H1 (cell line): ENCODE measurements around the gene CCDC127. TPM values are rescaled to one million over a fixed set of nuclear protein-coding genes. Genes with fewer than 3 reads are reported as not detected.

ENCODE experiments used
- CTCF ChIA-PET: fragments of 300-600 bp; sonication (Branson Sonifier 250); formaldehyde crosslinking; loops from one replicate; lab custom pipeline; 2021; ENCODE audit not compliant: partially characterized antibody; lab: Charles Lee
- POLR2A ChIA-PET: fragments of 300-600 bp; sonication (Branson Sonifier 250); formaldehyde crosslinking; loops from one replicate; lab custom pipeline; 2021; ENCODE audit warnings: inconsistent platforms; ENCODE audit not compliant: partially characterized antibody; lab: Charles Lee
- DNase-seq, 2 experiments: peaks; one replicate each; pipeline versions ENCODE4 v3.0.0 to v3.0.0-alpha.2; 2010 to 2022; ENCODE audit warnings: low spot score in 2 of 2, low read depth in 1 of 2, mixed read lengths in 1 of 2
- FAIRE-seq: peaks from 2 replicates; lab custom pipeline; 2011; peaks lifted over from hg19 to GRCh38; lab: Jason Lieb, UNC
- H2AFZ ChIP-seq: 2 replicates; pipeline ENCODE4 v1.8.1; 2012; ENCODE audit warnings: low read length, inconsistent platforms
- H2AK5ac ChIP-seq: 2 replicates; pipeline ENCODE4 v1.6.1; 2013; ENCODE audit warnings: low read depth, low read length
- H2BK120ac ChIP-seq: replicated peaks from 2 replicates; pipeline ENCODE3; 2013; ENCODE audit warnings: low read depth, low read length, inconsistent platforms
- H2BK12ac ChIP-seq: 2 replicates; pipeline ENCODE4 v1.6.1; 2013; ENCODE audit warnings: low read depth, low read length
- H2BK15ac ChIP-seq: 2 replicates; pipeline ENCODE4 v1.6.1; 2013; ENCODE audit warnings: low read length
- H2BK20ac ChIP-seq: 2 replicates; pipeline ENCODE4 v1.6.1; 2013; ENCODE audit warnings: low read length
- H2BK5ac ChIP-seq: 2 replicates; pipeline ENCODE4 v1.6.1; 2013; ENCODE audit warnings: low read depth, low read length
- H3K14ac ChIP-seq: 2 replicates; pipeline ENCODE4 v1.6.1; 2013; ENCODE audit warnings: inconsistent platforms; ENCODE audit not compliant: insufficient read length
- H3K18ac ChIP-seq: 2 replicates; pipeline ENCODE4 v1.6.1; 2013; ENCODE audit warnings: low read length; ENCODE audit errors: extremely low read depth
- H3K23ac ChIP-seq: 2 replicates; pipeline ENCODE4 v1.6.1; 2013; ENCODE audit warnings: inconsistent platforms; ENCODE audit not compliant: insufficient read length
- H3K23me2 ChIP-seq: 2 replicates; pipeline ENCODE4 v1.6.1; 2013; ENCODE audit warnings: low read depth, low read length
- H3K27ac ChIP-seq: 2 replicates; pipeline ENCODE4 v1.6.1; 2011; ENCODE audit warnings: low read depth, low read length, inconsistent platforms
- H3K27me3 ChIP-seq, 4 experiments: replicated peaks in 1 of 4; 1 replicate in 1 of 4; 2 replicates in 3 of 4; pipeline versions ENCODE4 v1.6.1 to v1.8.1; 2011 to 2013; ENCODE audit warnings: low read length in 3 of 4, mild to moderate bottlenecking in 3 of 4, inconsistent platforms in 2 of 4, mixed read lengths in 2 of 4, moderate library complexity in 1 of 4; ENCODE audit not compliant: control insufficient read depth in 3 of 4, insufficient read depth in 3 of 4; ENCODE audit errors: extremely low read depth in 1 of 4
- H3K36me3 ChIP-seq, 4 experiments: 2 replicates each; pipeline versions ENCODE4 v1.6.1 to v1.8.1; 2011 to 2013; ENCODE audit warnings: mild to moderate bottlenecking in 4 of 4, low read length in 3 of 4, moderate library complexity in 2 of 4, control low read depth in 1 of 4, inconsistent platforms in 1 of 4; ENCODE audit not compliant: insufficient read depth in 4 of 4, control insufficient read depth in 2 of 4
- H3K4ac ChIP-seq: replicated peaks from 2 replicates; pipeline ENCODE3; 2013; ENCODE audit warnings: low read length, low read depth, mixed read lengths, inconsistent platforms; ENCODE audit not compliant: insufficient read length
- H3K4me1 ChIP-seq, 4 experiments: replicated peaks in 1 of 4; 1 replicate in 1 of 4; 2 replicates in 3 of 4; pipeline versions ENCODE4 v1.6.1 to v1.8.1; 2011 to 2013; ENCODE audit warnings: low read length in 3 of 4, inconsistent platforms in 2 of 4, mixed read lengths in 1 of 4; ENCODE audit not compliant: insufficient read depth in 4 of 4, control insufficient read depth in 3 of 4
- H3K4me2 ChIP-seq, 2 experiments: 2 replicates each; pipeline versions ENCODE4 v1.6.1 to v1.8.1; 2011 to 2013; ENCODE audit warnings: low read depth in 2 of 2, low read length in 2 of 2, control low read depth in 1 of 2, inconsistent platforms in 1 of 2, mild to moderate bottlenecking in 1 of 2; ENCODE audit not compliant: insufficient read depth in 1 of 2
- H3K4me3 ChIP-seq, 4 experiments: fragments of 200-600, 300-600 bp in 1 of 4; sonication (generic), shearing (Covaris generic), sonication (Bioruptor Twin) in 1 of 4; 2 replicates each; pipeline versions ENCODE4 v1.5.1 to v1.8.1; 2011 to 2016; ENCODE audit warnings: low read length in 4 of 4, low read depth in 3 of 4, control low read depth in 2 of 4, inconsistent platforms in 2 of 4, mild to moderate bottlenecking in 2 of 4, mixed read lengths in 1 of 4, moderate library complexity in 1 of 4; ENCODE audit not compliant: insufficient read depth in 2 of 4; ENCODE audit errors: extremely low read depth in 1 of 4
- H3K56ac ChIP-seq: replicated peaks from 2 replicates; pipeline ENCODE3; 2013; ENCODE audit warnings: low read depth, mild to moderate bottlenecking, mixed read lengths, low read length, inconsistent platforms; ENCODE audit not compliant: insufficient read length
- H3K79me1 ChIP-seq: 2 replicates; pipeline ENCODE4 v1.6.1; 2013; ENCODE audit warnings: low read depth, low read length, control low read depth
- H3K79me2 ChIP-seq, 2 experiments: 2 replicates each; pipeline versions ENCODE4 v1.6.1 to v1.8.1; 2012 to 2013; ENCODE audit warnings: low read length in 2 of 2, mild to moderate bottlenecking in 2 of 2, inconsistent platforms in 1 of 2; ENCODE audit not compliant: insufficient read depth in 2 of 2, control insufficient read depth in 1 of 2
- H3K9ac ChIP-seq, 4 experiments: replicated peaks in 1 of 4; 1 replicate in 1 of 4; 2 replicates in 3 of 4; pipeline versions ENCODE4 v1.6.1 to v1.8.1; 2011 to 2013; ENCODE audit warnings: low read depth in 3 of 4, low read length in 3 of 4, control low read depth in 2 of 4, mild to moderate bottlenecking in 2 of 4, moderate library complexity in 2 of 4, inconsistent platforms in 1 of 4; ENCODE audit errors: extremely low read depth in 1 of 4
- H3K9me3 ChIP-seq, 2 experiments: 2 replicates each; pipeline versions ENCODE4 v1.6.1 to v1.8.1; 2012 to 2013; ENCODE audit warnings: mild to moderate bottlenecking in 2 of 2, moderate library complexity in 2 of 2, control low read depth in 1 of 2, inconsistent platforms in 1 of 2, low read depth in 1 of 2, low read length in 1 of 2, mixed read lengths in 1 of 2; ENCODE audit not compliant: insufficient read depth in 2 of 2
- H4K20me1 ChIP-seq, 2 experiments: replicated peaks in 1 of 2; 2 replicates each; pipeline versions ENCODE3 to v1.8.1; 2011 to 2013; ENCODE audit warnings: inconsistent platforms in 2 of 2, low read length in 2 of 2, mild to moderate bottlenecking in 1 of 2; ENCODE audit not compliant: insufficient read depth in 2 of 2, control insufficient read depth in 1 of 2
- H4K5ac ChIP-seq: 2 replicates; pipeline ENCODE4 v1.6.1; 2013; ENCODE audit warnings: low read length, low read depth, mixed read lengths, inconsistent platforms; ENCODE audit not compliant: insufficient read length
- H4K8ac ChIP-seq: 2 replicates; pipeline ENCODE4 v1.8.0; 2013; ENCODE audit warnings: mild to moderate bottlenecking, moderate library complexity, low read length, inconsistent platforms; ENCODE audit not compliant: insufficient read depth; ENCODE audit errors: extremely low read depth
- H4K91ac ChIP-seq: replicated peaks from 2 replicates; pipeline ENCODE3; 2013; ENCODE audit warnings: low read length, mixed read lengths, inconsistent platforms; ENCODE audit not compliant: insufficient read length
- BRCA1 ChIP-seq: IDR thresholded peaks from 2 replicates; pipeline ENCODE4 v1.6.1; 2012; ENCODE audit warnings: low read depth, low read length, improper control_type of control experiment
- EP300 ChIP-seq, 2 experiments: IDR thresholded peaks; 1 replicate in 1 of 2; 2 replicates in 1 of 2; pipeline ENCODE4 v1.6.1; 2011 to 2012; ENCODE audit warnings: low read depth in 2 of 2, low read length in 2 of 2, mild to moderate bottlenecking in 2 of 2, borderline replicate concordance in 1 of 2, inconsistent platforms in 1 of 2, moderate library complexity in 1 of 2
- EZH2 ChIP-seq: fragments of 200-600 bp; sonication (generic); IDR thresholded peaks from 2 replicates; pipeline ENCODE4 v1.7.1; 2012; ENCODE audit warnings: low read depth, mild to moderate bottlenecking, moderate library complexity, low read length, inconsistent platforms; ENCODE audit not compliant: severe bottlenecking
- JUN ChIP-seq: IDR thresholded peaks from 2 replicates; pipeline ENCODE4 v1.6.1; 2011; ENCODE audit warnings: low read depth, mild to moderate bottlenecking, improper control_type of control experiment, low read length
- KDM1A ChIP-seq: fragments of 200-600, 300-600 bp; sonication (generic); IDR thresholded peaks from 2 replicates; pipeline ENCODE4 v1.7.1; 2016; ENCODE audit warnings: mild to moderate bottlenecking, low read length, borderline replicate concordance
- PHF8 ChIP-seq: fragments of 200-600 bp; sonication (generic); conservative IDR thresholded peaks from 2 replicates; pipeline ENCODE4 v1.7.1; 2012; ENCODE audit warnings: low read depth, mild to moderate bottlenecking, inconsistent platforms, low read length, moderate library complexity
- RAD21 ChIP-seq, 2 experiments: IDR thresholded peaks in 1 of 2; conservative IDR thresholded peaks in 1 of 2; 2 replicates each; pipeline ENCODE4 v1.6.1; 2011; ENCODE audit warnings: low read depth in 2 of 2, low read length in 2 of 2, improper control_type of control experiment in 1 of 2, inconsistent platforms in 1 of 2, mild to moderate bottlenecking in 1 of 2, moderate library complexity in 1 of 2
- RBBP5 ChIP-seq: IDR thresholded peaks from 2 replicates; pipeline ENCODE4 v1.7.1; 2012; ENCODE audit warnings: low read depth, mild to moderate bottlenecking, inconsistent platforms, low read length, moderate library complexity, borderline replicate concordance
- SP1 ChIP-seq: IDR thresholded peaks from 2 replicates; pipeline ENCODE4 v1.6.1; 2011; ENCODE audit warnings: low read depth, low read length
- SP2 ChIP-seq: IDR thresholded peaks from 2 replicates; pipeline ENCODE4 v1.6.1; 2012; ENCODE audit warnings: mild to moderate bottlenecking, low read length, inconsistent platforms
- SP4 ChIP-seq: IDR thresholded peaks from 2 replicates; pipeline ENCODE4 v1.6.1; 2012; ENCODE audit warnings: low read length, inconsistent platforms
- TEAD4 ChIP-seq: IDR thresholded peaks from 2 replicates; pipeline ENCODE4 v1.6.1; 2012; ENCODE audit warnings: low read depth, low read length, inconsistent platforms, mixed read lengths
- USF2 ChIP-seq: IDR thresholded peaks from 2 replicates; pipeline ENCODE4 v1.6.1; 2011; ENCODE audit warnings: low read length, improper control_type of control experiment
- WGBS, 2 experiments: shearing (Covaris generic) in 1 of 2; methylation state at CpG; one replicate each; pipeline versions ENCODE4 v1.1.6 to v1.1.7; 2013 to 2015; ENCODE audit warnings: low lambda C conversion rate in 2 of 2, mixed read lengths in 2 of 2, inconsistent platforms in 1 of 2, low coverage in 1 of 2, missing lambda C conversion rate in 1 of 2; ENCODE audit not compliant: insufficient replicate concordance in 2 of 2, insufficient coverage in 1 of 2, insufficient read length in 1 of 2; ENCODE audit errors: extremely low coverage in 1 of 2, missing lambda C conversion rate in 1 of 2; 5-methylcytosine and 5-hydroxymethylcytosine counted together
- polyA plus RNA-seq, 7 experiments: library from polyadenylated mRNA; depleted of rRNA in 3 of 7; stranded (reverse) in 5 of 7; unstranded in 2 of 7; fragments of >200 nt in 5 of 7; fragments of 200-250 nt in 2 of 7; gene quantifications; 1 replicate in 5 of 7; 2 replicates in 1 of 7; 4 replicates in 1 of 7; pipeline versions ENCODE4 v1.2.1 to v1.2.3, GENCODE V29; 2011 to 2013; ENCODE audit warnings: missing spikeins in 2 of 7, mixed read lengths in 2 of 7
- total RNA-seq: library from RNA; stranded (reverse); fragmentation: NEBNext Ultra II Directional; extraction: Animal tissue kit (Norgen Biotek cat#: 25700); gene quantifications from 2 replicates; pipeline ENCODE4 v1.2.1, GENCODE V29; 2021

Gene CCDC127
- total and polyA plus RNA-seq, 2 of the 8 experiments (the other 6 are each of a cell fraction or from before 2014, with no cell fraction given): 2.9 to 8.0 TPM

DNA sequence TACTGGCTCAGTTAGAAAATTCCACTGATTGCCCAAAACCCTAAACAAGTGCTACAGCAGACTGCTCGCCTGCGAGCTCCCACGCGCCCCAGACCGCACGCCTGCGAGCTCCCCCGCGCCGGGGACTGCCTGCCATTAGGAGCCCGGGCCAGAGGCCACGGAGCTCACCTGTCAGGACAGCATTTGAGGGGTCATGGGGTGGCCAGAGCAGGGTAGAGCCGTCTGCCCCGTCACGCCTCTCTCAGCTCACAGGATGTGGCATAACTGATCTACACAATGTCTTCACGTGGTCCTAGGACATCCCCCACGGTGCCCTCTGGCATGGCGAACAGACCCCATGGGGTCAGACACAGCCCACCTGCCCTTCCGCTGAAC lies 55.8 kb downstream of the CCDC127 start:
- Histone ChIP-seq H3K27me3 (no peaks in the 10 kb centered on the region), H3K36me3 (peaks cover 2 to 49% (median 11%) of the 10 kb centered on the region in 4 experiments; a peak in 5 of 8 replicates), H2BK120ac (no peak overlapping the region), H3K9me3 (peaks cover 0 to 4% of the 10 kb centered on the region in 2 experiments; a peak in 1 of 4 replicates), H3K23me2 (no peaks in the 10 kb centered on the region), H2AK5ac (no peak overlapping the region), H2BK15ac (no peak overlapping the region), H3K23ac (no peak overlapping the region), H2BK12ac (no peak overlapping the region), H2AFZ (no peak overlapping the region), H3K4ac (no peak overlapping the region), H4K8ac (no peak overlapping the region), H4K91ac (no peak overlapping the region), H3K27ac (no peak overlapping the region), H3K4me1 (no peaks in the 10 kb centered on the region), H3K79me2 (no peaks in the 10 kb centered on the region), H3K56ac (no peak overlapping the region), H3K14ac (no peak overlapping the region), H3K9ac (no peak overlapping the region), H3K18ac (no peak overlapping the region), H3K4me2 (no peak overlapping the region), H3K4me3 (no peak overlapping the region), H3K79me1 (no peaks in the 10 kb centered on the region; the same call in 1 of the 2 replicates), H4K20me1 (peaks cover 0 to 2% of the 10 kb centered on the region in 2 experiments), H4K5ac (no peak overlapping the region), H2BK5ac (no peak overlapping the region), H2BK20ac (no peak overlapping the region)
- FAIRE-seq: no peak
- ChIA-PET CTCF (interaction anchor here (0.9 to 1.3 kb wide), 5 partner anchors 8 to 121 kb away, joined by 3 to 5 read pairs (median 4); no protein-coding TSS in a partner anchor), POLR2A (interaction anchor here (0.9 to 4.5 kb wide), 4 partner anchors 17 to 70 kb away, joined by 3 to 18 read pairs (median 4); partner anchors contain the start of gene PLEKHG4B)
- no peak for DNase-seq
- 92% methylated on average over 11 of the region's 19 CpGs; no CpG with 5 or more reads in 1 of the 2 experiments for WGBS, 2 experiments
- TF ChIP-seq SP4: no peak
- no peak for TF ChIP-seq SP2
- no peak for TF ChIP-seq BRCA1
- no peak for TF ChIP-seq TEAD4
- TF ChIP-seq KDM1A: no peak
- no peak for TF ChIP-seq RBBP5
- no peak for TF ChIP-seq JUN
- TF ChIP-seq RAD21 (IDR thresholded peaks at IDR 0.05 in 1 of 2, conservative IDR thresholded peaks at IDR 0.05 in 1 of 2; ENCODE audit: low read depth in 2 of 2, low read length in 2 of 2): no peak
- no peak for TF ChIP-seq USF2
- no peak for TF ChIP-seq EZH2
- TF ChIP-seq EP300 (IDR thresholded peaks at IDR 0.05; ENCODE audit: borderline replicate concordance in 1 of 2, low read depth in 2 of 2, low read length in 2 of 2): no peak
- no peak for TF ChIP-seq PHF8
- no peak for TF ChIP-seq SP1
